Neutrophil (primary cell): ENCODE results near the gene ABCF3.

ENCODE experiments used
- H3K27ac ChIP-seq: fragments of 200-600 bp; sonication (generic); 2 replicates; pipeline ENCODE4 v1.5.1; 2016; ENCODE audit warnings: mild to moderate bottlenecking, moderate library complexity
- H3K27me3 ChIP-seq: fragments of 200-600 bp; sonication (generic); 2 replicates; pipeline ENCODE4 v1.6.0; 2016; ENCODE audit warnings: mild to moderate bottlenecking
- H3K36me3 ChIP-seq: fragments of 200-600 bp; sonication (generic); 2 replicates; pipeline ENCODE4 v1.5.1; 2017
- H3K4me1 ChIP-seq, 2 experiments: fragments of 200-600 bp in 1 of 2; sonication (generic) in 1 of 2; 1 replicate in 1 of 2; 2 replicates in 1 of 2; pipeline versions ENCODE4 v1.5.1 to v1.6.1; 2013 to 2016; ENCODE audit warnings: low read depth in 1 of 2, low read length in 1 of 2, mild to moderate bottlenecking in 1 of 2, moderate library complexity in 1 of 2; ENCODE audit not compliant: control insufficient read depth in 1 of 2, insufficient read depth in 1 of 2
- H3K4me3 ChIP-seq, 2 experiments: fragments of 200-600 bp in 1 of 2; sonication (generic) in 1 of 2; 1 replicate in 1 of 2; 2 replicates in 1 of 2; pipeline ENCODE4 v1.5.1; 2013 to 2016; ENCODE audit warnings: low read depth in 1 of 2, low read length in 1 of 2, mild to moderate bottlenecking in 1 of 2, moderate library complexity in 1 of 2
- H3K9me3 ChIP-seq: fragments of 200-600 bp; sonication (generic); 2 replicates; pipeline ENCODE4 v1.5.1; 2016
- TF ChIP-seq, protein P1 (sequence below): fragments of 200-600 bp; sonication (generic); IDR thresholded peaks from 2 replicates; pipeline ENCODE4 v1.5.1; 2016; ENCODE audit warnings: antibody characterized with exemption

Gene ABCF3

DNA sequence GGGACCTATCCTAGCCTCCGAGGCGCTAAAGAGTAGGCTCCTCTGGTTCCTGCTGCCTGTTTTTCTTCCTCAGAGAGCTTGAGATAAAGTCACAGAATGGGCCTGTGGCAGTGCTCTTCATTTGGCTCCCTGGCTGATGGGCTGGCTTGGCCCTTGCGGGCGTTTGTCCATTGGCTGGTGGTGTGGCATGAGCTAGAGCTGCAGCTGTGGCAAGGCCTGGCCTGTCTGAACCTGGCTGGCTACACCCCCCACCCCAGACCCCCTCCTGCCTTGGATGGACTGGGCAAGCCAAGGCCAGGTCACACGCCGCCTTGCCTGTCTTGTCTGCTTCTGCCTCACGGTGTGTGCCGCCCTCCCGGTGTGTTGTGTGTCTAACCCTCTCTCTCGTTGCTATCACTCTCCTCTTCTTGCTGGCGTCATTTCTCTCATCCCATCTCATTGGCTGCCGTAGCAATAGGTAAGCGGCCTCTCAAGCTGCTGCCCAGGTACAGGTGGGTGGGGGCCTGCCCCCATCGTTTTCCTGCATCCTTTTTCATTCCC lies 8.2 kb upstream of the ABCF3 start:
- no peak overlapping the region for H3K27ac ChIP-seq
- peaks cover 22 to 29% of the 10 kb centered on the region in 2 experiments for H3K4me1 ChIP-seq
- TF ChIP-seq, protein P1, sequence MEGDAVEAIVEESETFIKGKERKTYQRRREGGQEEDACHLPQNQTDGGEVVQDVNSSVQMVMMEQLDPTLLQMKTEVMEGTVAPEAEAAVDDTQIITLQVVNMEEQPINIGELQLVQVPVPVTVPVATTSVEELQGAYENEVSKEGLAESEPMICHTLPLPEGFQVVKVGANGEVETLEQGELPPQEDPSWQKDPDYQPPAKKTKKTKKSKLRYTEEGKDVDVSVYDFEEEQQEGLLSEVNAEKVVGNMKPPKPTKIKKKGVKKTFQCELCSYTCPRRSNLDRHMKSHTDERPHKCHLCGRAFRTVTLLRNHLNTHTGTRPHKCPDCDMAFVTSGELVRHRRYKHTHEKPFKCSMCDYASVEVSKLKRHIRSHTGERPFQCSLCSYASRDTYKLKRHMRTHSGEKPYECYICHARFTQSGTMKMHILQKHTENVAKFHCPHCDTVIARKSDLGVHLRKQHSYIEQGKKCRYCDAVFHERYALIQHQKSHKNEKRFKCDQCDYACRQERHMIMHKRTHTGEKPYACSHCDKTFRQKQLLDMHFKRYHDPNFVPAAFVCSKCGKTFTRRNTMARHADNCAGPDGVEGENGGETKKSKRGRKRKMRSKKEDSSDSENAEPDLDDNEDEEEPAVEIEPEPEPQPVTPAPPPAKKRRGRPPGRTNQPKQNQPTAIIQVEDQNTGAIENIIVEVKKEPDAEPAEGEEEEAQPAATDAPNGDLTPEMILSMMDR, result no peak
- H3K4me3 ChIP-seq, result no peak overlapping the region
- H3K36me3 ChIP-seq, result peaks cover 65% of the 10 kb centered on the region
- H3K27me3 ChIP-seq, result no peaks in the 10 kb centered on the region
- no peaks in the 10 kb centered on the region for H3K9me3 ChIP-seq

DNA sequence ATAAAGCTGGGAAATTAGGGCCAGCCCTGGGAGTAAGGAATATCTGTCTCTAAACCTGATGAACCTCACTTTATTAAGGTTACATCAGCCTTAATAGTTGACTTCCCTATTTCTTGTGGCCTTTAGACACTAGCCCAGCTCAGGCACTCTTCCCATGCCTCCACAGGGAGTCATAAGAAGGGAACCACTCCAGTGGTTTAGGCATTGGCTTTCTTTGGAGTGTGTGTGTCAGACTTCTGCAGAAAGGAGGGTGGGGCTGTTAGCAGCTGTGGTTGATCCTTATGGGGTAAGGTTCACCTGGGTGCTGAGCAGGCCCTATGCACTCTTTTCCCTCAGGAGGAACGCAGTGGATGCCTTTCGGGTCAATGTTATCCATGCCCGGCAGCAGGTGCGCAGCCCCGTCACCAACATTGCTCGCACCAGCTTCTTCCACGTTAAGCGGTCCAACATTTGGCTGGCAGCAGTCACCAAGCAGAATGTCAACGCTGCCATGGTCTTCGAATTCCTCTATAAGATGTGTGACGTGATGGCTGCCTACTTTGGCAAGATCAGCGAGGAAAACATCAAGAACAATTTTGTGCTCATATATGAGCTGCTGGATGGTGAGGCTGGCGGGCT lies 7.4 kb upstream of the ABCF3 start:
- H3K36me3 ChIP-seq, result peaks cover 73% of the 10 kb centered on the region
- TF ChIP-seq, protein P1, result no peak

DNA sequence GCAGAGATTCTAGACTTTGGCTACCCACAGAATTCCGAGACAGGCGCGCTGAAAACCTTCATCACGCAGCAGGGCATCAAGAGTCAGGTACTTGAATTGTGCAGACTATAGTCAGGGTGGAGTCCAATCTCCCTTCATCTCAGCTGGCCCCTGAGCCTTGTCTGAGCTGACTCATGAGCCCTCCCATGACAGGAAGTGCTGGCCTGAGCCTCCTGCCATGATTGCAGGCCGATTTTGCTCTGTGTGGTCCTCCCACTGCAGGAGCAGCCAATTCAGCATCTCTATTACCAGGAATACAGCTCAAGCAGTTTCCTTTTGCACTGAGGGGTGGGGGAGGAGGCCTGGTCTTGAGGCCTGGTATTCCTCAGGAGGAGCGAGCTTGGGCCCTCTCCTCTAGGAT lies 5.8 kb upstream of the ABCF3 start:
- Histone ChIP-seq H3K36me3 (peaks cover 83% of the 10 kb centered on the region), H3K4me3 (no peak overlapping the region), H3K27me3 (no peaks in the 10 kb centered on the region), H3K9me3 (no peaks in the 10 kb centered on the region), H3K27ac (no peak overlapping the region), H3K4me1 (peaks cover 20 to 22% of the 10 kb centered on the region in 2 experiments)
- TF ChIP-seq, protein P1, result no peak

More for the DNA sequence above, 7.4 kb upstream of the ABCF3 start:
- H3K27me3 ChIP-seq, result no peaks in the 10 kb centered on the region
- H3K9me3 ChIP-seq, result no peaks in the 10 kb centered on the region
- no peak overlapping the region for H3K4me3 ChIP-seq
- H3K4me1 ChIP-seq, result peaks cover 22 to 28% of the 10 kb centered on the region in 2 experiments
- no peak overlapping the region for H3K27ac ChIP-seq

DNA sequence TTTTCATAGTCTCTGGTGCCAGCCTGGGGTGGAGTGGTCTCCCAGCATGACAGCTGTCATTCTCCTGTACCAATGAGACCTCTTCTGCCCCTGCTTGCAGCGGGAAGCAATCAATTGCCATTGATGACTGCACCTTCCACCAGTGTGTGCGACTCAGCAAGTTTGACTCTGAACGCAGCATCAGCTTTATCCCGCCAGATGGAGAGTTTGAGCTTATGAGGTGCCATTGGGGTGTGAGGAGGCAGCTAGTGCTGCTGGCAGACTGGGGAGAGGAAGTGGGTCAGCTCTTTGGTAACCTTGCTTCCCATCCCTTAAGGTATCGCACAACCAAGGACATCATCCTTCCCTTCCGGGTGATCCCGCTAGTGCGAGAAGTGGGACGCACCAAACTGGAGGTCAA lies 4.4 kb upstream of the ABCF3 start:
- TF ChIP-seq, protein P1, result no peak
- no peaks in the 10 kb centered on the region for H3K9me3 ChIP-seq
- H3K27ac ChIP-seq, result no peak overlapping the region
- no peak overlapping the region for H3K4me3 ChIP-seq
- H3K27me3 ChIP-seq, result no peaks in the 10 kb centered on the region
- peaks cover 80% of the 10 kb centered on the region for H3K36me3 ChIP-seq
- H3K4me1 ChIP-seq, result peaks cover 17 to 19% of the 10 kb centered on the region in 2 experiments

DNA sequence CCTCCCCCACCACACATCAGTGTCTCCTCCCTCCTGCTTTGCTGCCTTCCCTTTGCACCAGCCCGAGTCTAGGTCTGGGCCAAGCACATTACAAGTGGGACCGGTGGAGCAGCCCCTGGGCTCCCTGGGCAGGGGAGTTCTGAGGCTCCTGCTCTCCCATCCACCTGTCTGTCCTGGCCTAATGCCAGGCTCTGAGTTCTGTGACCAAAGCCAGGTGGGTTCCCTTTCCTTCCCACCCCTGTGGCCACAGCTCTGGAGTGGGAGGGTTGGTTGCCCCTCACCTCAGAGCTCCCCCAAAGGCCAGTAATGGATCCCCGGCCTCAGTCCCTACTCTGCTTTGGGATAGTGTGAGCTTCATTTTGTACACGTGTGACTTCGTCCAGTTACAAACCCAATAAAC lies 2.3 kb upstream of the ABCF3 start:
- Histone ChIP-seq H3K4me3 (no peak overlapping the region), H3K4me1 (peaks cover 24% of the 10 kb centered on the region in 2 experiments), H3K36me3 (peaks cover 75% of the 10 kb centered on the region), H3K27ac (no peak overlapping the region), H3K27me3 (no peaks in the 10 kb centered on the region), H3K9me3 (no peaks in the 10 kb centered on the region)
- TF ChIP-seq, protein P1, result no peak
